Measurements from ENCODE around the gene PLXNA2.

The PLXNA2 gene

DNA sequence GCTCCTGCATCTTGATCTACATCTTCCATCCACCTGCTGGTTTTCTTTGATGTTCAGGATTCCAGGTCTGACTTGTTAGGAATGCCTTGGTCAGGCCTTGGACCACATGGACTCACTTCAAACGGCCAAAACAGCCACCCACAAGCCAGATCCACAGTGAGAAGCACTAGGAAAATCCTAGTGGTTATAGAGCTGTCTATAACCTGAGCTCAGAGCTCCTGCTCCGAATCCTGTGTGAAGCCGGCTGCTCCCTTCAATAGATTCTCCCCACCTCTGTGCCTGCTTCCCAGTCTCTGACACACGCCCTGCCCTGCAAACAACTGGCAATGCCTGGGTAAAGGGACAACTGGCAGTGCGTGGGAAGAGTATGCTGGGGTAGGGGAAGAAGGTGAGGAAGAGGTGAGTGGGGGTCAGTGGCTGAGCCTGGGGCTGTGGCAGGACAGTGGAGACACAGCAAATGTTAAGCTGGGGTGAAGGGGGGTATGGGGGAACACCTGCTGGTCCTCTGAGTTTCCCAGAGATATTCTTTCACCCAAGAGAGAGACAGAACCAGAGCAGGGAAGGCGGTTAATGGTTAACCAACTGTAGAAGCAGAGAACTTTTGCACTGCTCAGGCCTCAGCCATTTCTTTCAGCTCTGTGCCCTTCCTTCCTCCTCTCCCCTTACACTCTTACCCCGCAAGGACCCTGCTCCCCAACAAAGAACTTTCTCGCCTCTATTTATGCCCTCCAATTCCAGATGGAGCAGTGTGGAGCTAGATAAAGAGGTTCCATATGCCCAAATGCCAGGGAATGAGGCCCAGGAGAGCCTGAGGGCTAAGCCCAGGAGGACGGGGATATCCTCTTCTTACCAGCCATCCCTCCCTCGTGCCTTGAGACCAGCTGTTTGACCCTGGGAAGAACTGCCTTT lies 4.5 kb downstream of the PLXNA2 start:
- TF ChIP-seq ZFP3 (CRISPR knock-in tag; IDR thresholded peaks at IDR 0.05) (no peak), CSRNP3 (CRISPR knock-in tag; IDR thresholded peaks at IDR 0.05) (no peak), ESRRG (CRISPR knock-in tag; IDR thresholded peaks at IDR 0.05) (no peak), ARNTL (CRISPR knock-in tag; IDR thresholded peaks at IDR 0.05; ENCODE audit: borderline replicate concordance, low read depth) (no peak), OSR1 (CRISPR knock-in tag; IDR thresholded peaks at IDR 0.05) (no peak), SNAI2 (CRISPR knock-in tag; IDR thresholded peaks at IDR 0.05) (no peak), ZC3H10 (CRISPR knock-in tag; IDR thresholded peaks at IDR 0.05) (no peak), RARB (CRISPR knock-in tag; IDR thresholded peaks at IDR 0.05) (no peak), ZNF8 (CRISPR knock-in tag; IDR thresholded peaks at IDR 0.05) (no peak), GLIS3 (CRISPR knock-in tag; IDR thresholded peaks at IDR 0.05) (no peak), ZNF565 (CRISPR knock-in tag; conservative IDR thresholded peaks at IDR 0.05; ENCODE audit: low read depth) (no peak), TCF4 (CRISPR knock-in tag; IDR thresholded peaks at IDR 0.05; ENCODE audit: borderline replicate concordance) (no peak), CSDC2 (CRISPR knock-in tag; IDR thresholded peaks at IDR 0.05) (no peak), ZFP30 (CRISPR knock-in tag; IDR thresholded peaks at IDR 0.05) (no peak), ISL1 (CRISPR knock-in tag; IDR thresholded peaks at IDR 0.05) (no peak)
- TF ChIP-seq, protein P1, sequence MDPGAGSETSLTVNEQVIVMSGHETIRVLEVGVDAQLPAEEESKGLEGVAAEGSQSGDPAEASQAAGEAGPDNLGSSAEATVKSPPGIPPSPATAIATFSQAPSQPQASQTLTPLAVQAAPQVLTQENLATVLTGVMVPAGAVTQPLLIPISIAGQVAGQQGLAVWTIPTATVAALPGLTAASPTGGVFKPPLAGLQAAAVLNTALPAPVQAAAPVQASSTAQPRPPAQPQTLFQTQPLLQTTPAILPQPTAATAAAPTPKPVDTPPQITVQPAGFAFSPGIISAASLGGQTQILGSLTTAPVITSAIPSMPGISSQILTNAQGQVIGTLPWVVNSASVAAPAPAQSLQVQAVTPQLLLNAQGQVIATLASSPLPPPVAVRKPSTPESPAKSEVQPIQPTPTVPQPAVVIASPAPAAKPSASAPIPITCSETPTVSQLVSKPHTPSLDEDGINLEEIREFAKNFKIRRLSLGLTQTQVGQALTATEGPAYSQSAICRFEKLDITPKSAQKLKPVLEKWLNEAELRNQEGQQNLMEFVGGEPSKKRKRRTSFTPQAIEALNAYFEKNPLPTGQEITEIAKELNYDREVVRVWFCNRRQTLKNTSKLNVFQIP (CRISPR knock-in tag; IDR thresholded peaks at IDR 0.05; ENCODE audit: borderline replicate concordance, low read depth), result no peak
- no peak for ATAC-seq

DNA sequence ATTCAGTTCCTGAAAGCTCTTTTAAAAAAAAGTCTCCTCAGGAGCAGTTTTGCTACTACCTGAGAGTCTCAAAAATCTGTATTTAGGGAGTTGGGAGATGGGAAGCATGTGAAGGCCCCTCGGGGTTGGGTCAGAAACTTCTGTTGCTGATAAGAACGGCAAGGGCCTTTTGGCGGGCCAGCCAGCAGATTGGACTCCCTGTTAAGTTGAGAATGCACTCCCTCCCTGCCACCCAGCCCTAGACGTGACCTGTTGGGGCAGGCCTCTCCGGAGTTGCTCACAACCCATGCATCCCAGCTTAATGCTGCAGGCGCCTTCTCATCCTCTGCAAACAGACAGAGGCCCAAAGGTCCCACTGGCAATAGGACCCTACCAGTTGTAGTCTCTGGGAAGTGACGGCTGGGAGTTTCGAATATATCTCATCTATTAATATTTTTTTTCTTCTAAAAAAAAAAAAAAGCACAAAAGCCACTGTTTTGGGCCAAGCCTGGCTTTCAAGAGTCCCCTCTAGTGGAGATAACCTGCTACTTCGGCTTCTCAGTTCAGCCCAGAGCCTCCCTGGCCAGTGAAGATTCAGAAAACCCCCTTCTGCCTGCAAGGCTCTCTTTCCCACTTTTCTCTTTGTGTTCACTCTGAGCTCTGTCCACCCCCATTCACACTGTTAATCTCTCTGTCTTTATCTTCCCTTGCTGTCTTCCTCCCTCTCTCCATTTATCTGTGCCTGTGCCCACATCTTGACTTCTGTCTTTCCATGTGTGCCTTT lies 5.3 kb downstream of the PLXNA2 start:
- TF ChIP-seq ZFP30 (CRISPR knock-in tag; IDR thresholded peaks at IDR 0.05), result no peak
- no peak for TF ChIP-seq ZNF8 (CRISPR knock-in tag; IDR thresholded peaks at IDR 0.05)
- TF ChIP-seq ZNF70 (CRISPR knock-in tag; IDR thresholded peaks at IDR 0.05), result no peak
- no peak for TF ChIP-seq TSHZ2 (CRISPR knock-in tag; IDR thresholded peaks at IDR 0.05)

GRCh38 chr1:208237241-208237640 lies 6.9 kb downstream of the PLXNA2 start:
- no peak for ATAC-seq
- no peak for TF ChIP-seq CREB5 (CRISPR knock-in tag; IDR thresholded peaks at IDR 0.05; ENCODE audit: low read depth)
- TF ChIP-seq ZNF8 (CRISPR knock-in tag; IDR thresholded peaks at IDR 0.05), result no peak
- TF ChIP-seq RARB (CRISPR knock-in tag; IDR thresholded peaks at IDR 0.05), result no peak
- TF ChIP-seq ISL1 (CRISPR knock-in tag; IDR thresholded peaks at IDR 0.05), result no peak
- no peak for TF ChIP-seq TSHZ2 (CRISPR knock-in tag; IDR thresholded peaks at IDR 0.05)
- TF ChIP-seq TCF4 (CRISPR knock-in tag; IDR thresholded peaks at IDR 0.05; ENCODE audit: borderline replicate concordance), result no peak
- no peak for TF ChIP-seq ZC3H10 (CRISPR knock-in tag; IDR thresholded peaks at IDR 0.05)
- TF ChIP-seq, protein P2, sequence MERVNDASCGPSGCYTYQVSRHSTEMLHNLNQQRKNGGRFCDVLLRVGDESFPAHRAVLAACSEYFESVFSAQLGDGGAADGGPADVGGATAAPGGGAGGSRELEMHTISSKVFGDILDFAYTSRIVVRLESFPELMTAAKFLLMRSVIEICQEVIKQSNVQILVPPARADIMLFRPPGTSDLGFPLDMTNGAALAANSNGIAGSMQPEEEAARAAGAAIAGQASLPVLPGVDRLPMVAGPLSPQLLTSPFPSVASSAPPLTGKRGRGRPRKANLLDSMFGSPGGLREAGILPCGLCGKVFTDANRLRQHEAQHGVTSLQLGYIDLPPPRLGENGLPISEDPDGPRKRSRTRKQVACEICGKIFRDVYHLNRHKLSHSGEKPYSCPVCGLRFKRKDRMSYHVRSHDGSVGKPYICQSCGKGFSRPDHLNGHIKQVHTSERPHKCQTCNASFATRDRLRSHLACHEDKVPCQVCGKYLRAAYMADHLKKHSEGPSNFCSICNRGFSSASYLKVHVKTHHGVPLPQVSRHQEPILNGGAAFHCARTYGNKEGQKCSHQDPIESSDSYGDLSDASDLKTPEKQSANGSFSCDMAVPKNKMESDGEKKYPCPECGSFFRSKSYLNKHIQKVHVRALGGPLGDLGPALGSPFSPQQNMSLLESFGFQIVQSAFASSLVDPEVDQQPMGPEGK (CRISPR knock-in tag; IDR thresholded peaks at IDR 0.05; ENCODE audit: borderline replicate concordance), result no peak
- TF ChIP-seq BACH2 (CRISPR knock-in tag; IDR thresholded peaks at IDR 0.05; ENCODE audit: borderline replicate concordance), result no peak
- TF ChIP-seq CSDC2 (CRISPR knock-in tag; IDR thresholded peaks at IDR 0.05), result no peak
- no peak for TF ChIP-seq ESRRG (CRISPR knock-in tag; IDR thresholded peaks at IDR 0.05)

More for the DNA sequence above, 5.3 kb downstream of the PLXNA2 start:
- peak; percentile 70 for ATAC-seq
